GM04503 (cell line): ENCODE data around the gene CLSTN2.

Experiments used
- DNase-seq: peaks from one replicate; pipeline ENCODE4 v3.0.0-alpha.2; 2012; ENCODE audit warnings: low read depth

The CLSTN2 gene

GRCh38 chr3:140053794-140054193 is 118.8 kb downstream of the CLSTN2 start:
- DNase-seq: no peak

DNA sequence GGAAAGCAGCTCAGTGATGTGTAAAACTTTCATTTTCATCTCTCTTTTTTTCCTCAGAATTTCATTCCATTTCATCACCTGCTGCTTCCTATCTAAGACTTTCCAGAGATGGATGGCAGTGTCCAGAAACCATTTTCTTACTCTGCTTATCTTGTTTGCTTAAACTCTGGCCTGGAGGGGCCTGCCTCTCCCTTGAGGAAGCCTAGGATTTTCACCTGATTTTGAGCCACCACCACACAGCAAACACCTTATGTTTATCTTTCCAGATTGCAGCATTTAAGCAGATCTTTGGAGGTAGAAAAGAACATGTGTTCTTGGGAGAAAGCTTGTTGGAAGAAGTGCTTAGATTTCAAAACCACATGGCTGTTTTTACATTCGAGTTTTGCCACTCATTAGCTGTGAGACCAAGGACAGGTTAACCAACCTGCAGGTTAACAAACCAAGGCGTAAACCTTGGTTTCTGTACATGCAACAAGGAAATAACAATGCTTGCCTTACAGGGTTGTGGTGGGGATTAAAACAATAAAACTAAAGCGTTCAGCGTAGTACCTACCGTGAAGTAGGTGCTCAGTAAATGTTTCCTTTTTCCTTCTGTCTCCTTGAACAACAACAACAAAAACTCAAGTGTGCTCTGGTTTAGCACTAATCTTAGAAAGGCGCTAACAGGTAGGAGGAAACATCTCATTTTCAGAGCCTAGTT is 120.3 kb downstream of the CLSTN2 start:
- DNase-seq: no peak

DNA sequence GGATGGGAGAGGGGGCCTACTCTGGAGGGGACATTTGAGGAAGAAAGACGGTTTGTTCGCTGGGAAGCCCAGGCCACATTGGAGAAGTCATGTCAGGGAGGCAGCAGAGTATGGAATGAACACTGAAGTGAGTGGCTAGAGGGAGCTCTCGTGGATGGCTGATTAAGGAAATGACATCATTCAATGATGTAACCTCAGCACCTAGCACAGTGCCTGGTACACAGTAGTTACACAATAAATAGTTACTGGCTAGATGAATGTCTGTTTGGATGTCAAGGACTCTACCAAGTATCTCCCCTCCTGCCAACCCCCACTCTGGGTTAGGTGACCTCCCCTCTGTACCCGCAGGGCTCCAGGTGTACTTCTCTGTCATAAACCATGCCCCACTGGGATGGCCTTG is 121.1 kb downstream of the CLSTN2 start:
- DNase-seq: no peak

- DNase-seq: no peak
Observed at GRCh38 chr3:140061211-140061610, 126.2 kb downstream of the CLSTN2 start.

DNA sequence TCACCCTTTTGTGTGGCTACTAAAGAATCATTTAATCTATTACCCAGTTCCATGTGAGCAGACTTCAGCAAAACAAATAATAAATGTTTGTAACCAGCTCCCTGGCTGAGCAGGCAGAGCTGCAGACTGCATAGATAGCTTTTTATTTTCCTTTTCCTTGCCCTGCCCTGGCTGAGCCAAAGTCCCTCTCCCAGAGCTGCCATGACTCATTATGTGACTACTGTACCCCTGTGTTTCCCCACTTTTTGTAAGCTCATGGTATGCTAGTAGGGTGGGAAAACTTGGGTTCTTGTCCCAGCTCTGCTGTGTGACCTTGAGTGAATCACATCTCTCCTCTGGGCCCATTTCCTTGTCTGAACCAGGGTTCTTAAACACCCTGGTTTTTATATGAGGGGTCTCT is 127.5 kb downstream of the CLSTN2 start:
- no peak for DNase-seq

DNA sequence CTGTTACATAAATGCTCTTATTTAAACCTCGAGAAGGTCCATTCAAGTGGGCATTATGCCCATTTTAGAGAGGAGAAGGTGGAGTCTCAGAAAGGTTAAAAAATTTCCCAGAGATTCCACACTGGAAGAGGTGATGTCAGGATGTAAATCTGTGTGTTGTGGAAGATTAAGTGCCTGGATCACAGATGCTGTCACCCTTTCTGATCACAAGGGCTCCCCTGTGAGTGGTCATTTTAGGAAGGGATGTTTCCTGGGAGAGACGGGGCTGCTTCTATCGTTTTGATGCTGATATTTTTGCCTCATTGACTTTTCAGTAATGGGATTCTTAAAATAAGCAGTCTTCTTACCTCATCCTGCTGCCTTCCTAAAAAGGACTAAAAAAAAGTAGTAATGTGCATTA is 132.5 kb downstream of the CLSTN2 start:
- no peak for DNase-seq

DNA sequence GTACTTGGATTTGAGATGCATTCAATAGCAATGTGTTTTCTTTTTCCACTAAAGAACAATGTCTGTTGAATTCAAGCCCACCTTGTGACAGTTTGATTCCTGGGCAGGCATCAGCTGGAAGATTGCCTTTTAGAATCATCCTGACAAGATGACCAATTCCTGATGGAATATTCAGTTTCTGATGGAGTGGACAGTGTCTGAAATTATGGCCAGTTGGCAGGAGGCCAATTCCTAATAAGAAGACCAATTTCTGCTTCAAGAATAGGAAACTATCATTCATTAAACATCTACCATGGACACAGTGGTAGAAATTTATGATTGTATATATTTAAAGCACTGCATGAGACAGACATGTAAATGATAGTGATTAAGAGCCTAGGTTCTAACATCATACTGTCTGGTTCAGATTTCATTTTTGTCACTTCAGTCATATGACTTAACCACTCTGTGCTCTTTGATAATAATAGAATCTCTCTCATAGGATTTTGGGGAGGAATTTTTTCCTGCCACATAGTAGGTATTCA is 133.6 kb downstream of the CLSTN2 start:
- no peak for DNase-seq

GRCh38 chr3:140073278-140074045 is 138.5 kb downstream of the CLSTN2 start:
- DNase-seq: no peak

- no peak for DNase-seq
Observed at GRCh38 chr3:140076552-140076951, 141.6 kb downstream of the CLSTN2 start.

DNA sequence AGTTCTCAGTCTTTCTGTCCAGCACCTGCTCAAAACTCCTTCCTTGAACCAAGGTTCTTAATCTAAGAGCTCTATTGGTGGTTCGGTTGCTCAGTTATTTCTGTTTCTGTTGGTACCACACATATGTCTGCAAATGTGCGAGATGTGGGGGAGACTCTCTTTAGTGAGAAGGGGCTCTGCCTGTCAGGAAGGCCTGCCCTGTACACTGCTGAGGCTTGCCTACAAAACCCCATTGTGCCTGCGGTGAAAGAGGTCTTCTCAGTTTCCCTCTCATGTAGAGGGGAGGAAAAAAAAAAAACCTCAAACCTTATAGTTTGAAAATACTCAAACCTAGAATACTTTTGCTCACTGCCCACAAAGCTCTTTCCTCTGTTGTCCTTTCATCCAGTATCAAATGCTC is 142.4 kb downstream of the CLSTN2 start:
- DNase-seq: no peak

DNA sequence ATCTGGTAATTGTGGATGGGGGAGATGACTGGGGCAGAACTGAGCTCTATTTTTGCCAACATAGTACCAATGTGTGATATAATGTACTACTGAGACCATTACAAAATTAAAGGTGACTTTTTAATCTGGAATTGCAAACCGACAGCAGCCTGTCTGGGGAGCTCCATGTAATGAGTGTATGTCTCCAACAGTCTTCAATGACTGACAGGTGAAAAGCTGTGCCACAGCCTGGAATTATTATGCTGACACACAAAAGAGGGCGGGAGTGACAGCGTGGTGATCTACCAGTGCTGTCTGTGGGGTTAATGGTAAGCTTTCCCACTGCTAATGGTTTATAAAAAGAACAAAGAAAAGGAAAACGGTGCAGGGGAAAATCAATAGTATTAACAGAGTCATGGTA is 143.4 kb downstream of the CLSTN2 start:
- no peak for DNase-seq

DNA sequence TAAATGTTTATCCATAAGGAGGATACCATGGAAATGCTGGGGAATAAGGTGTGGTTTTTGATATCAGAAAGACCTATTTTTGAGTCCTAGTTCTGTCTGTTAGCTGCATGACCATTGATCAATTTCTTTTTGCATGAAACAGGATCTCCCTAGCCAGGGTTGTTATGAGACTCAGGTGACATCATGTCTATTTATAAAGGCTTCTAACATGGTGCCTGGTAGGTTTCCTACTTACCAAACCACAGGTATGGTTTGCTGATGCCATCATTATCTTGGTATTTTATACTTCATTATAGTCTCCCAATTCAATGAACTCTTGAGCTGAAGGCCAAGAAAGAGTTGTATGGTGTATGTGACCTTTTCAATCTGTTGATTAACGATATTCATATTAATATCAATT is 144.0 kb downstream of the CLSTN2 start:
- no peak for DNase-seq

GRCh38 chr3:140081887-140082286 is 146.9 kb downstream of the CLSTN2 start:
- no peak for DNase-seq

GRCh38 chr3:140085001-140085400 is 150.0 kb downstream of the CLSTN2 start:
- no peak for DNase-seq

GRCh38 chr3:140086642-140087041 is 151.7 kb downstream of the CLSTN2 start:
- DNase-seq: no peak

DNA sequence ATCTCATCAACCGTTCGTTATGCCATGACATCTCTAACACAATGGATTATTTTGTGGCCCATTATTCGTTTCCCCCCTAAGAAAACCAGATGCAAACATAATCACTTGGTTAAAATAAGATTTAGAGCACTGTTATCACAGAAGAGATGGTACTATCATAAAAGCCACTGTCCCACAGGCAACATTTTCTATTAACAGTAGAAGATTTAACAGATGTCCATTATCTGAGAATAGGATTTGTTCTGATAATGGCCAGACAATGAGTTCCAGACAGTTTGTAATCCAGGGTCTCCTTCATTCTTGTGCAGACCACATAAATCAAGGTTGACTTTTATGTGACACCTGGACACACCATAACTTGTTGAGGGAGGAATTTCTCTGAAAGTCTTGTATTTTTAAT is 153.1 kb downstream of the CLSTN2 start:
- DNase-seq: no peak

DNA sequence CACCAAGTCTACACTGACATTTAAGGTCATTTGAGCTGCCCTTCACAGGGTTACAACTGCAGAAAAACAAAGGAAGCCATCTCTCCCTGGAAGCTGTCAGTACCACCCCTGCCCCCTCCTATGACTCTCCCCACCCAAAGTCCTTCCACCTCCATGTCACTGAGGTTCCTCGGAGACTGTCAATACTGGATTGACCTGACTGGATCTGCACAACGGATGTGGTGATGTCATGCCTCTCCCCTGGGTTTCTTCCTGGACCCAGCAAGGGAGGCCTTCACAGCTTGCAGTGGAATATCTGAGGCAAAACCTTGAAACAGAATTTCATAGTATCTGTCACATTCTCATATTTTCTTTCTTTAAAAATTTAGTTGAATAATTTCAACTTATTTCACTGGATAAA is 153.5 kb downstream of the CLSTN2 start:
- DNase-seq: no peak

DNA sequence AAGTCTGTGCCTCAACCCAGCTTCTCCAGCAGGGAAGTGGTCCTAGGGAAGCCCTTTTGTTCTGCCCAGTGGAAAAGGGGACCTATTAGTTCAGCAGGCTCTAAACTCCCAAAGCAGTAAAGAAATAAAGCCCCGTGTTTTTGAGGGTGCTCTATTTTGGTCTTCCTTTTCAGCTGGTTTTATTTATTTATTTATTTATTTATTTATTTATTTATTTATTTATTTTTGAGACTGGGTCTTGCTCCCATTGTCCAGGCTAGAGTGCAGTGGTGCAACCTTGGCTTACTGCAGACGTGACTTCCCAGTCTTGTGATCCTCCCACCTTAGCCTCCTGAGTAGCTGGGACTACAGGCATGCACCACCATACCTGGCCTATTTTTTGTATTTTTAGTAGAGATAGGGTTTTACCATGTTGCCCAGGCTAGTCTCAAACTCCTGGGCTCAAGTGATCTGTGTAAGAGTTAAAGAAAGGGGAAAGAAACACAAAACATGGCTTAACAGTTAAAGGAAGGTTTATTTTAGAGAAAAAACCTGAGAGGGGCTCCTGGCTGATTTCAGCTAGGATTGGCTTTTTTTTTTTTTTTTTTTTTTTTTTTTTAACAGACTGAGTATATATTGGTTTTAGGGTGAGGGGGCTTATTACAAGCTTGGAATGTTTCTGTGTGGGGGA is 154.6 kb downstream of the CLSTN2 start:
- DNase-seq: no peak

GRCh38 chr3:140091143-140091542 is 156.2 kb downstream of the CLSTN2 start:
- DNase-seq: no peak

DNA sequence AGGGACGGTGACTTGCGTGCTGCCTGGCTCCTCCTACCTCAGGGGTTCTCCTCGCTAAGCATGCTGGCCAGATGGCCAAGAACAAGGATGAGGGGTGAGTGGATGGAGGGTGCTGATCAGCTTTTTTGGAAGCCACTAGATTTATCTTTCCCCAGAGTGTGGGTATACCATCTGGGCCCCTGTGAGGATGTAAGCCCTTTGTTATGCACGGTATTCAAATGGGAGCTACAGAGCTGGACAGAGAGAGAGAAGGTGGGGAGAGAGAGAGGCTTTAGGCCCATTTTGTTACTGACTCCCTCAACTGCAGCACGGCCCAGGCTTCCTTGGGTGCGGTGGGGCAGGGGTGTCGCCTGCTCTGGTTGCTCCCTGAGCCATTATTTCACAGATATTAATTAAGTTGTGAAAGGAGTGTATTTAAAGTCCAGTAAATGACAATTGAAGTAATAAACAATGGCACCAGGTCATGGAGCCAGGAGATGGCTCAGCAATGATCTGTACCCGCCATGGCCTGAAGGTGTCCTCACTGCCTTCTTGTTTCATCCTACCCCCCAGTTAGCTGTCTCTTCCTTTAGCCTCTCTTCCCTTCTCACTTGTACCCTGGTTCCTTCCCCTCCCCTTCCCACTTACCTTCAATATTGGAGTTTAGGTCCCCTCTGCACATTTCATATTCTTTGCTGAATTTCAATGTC is 158.0 kb downstream of the CLSTN2 start:
- no peak for DNase-seq

GRCh38 chr3:140093742-140094141 is 158.8 kb downstream of the CLSTN2 start:
- no peak for DNase-seq

DNA sequence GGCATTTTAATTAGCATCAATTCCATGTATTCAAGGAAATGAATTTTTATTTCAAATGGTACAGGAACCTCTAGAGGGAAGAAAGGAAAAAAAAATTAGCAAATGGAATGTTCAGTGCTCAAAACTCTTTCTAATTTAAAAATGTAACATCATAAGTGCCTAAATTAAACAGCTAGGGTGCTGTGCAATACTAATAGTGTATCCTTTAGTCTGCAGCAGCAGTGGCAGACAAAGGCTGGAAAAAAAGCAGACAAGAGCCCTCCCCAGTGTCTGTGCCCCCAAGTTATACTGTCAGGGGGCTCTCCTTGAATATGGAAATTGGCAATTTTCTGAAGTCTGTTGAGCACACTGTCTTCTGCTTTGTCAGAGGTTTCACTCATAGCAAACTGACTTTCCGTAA is 159.5 kb downstream of the CLSTN2 start:
- DNase-seq: no peak
